HPDE6-E6E7 (cell line): Measurements from ENCODE around the gene ENOPH1.

Experiments
- DNase-seq: peaks from one replicate; pipeline ENCODE4 v3.0.0; 2011; ENCODE audit warnings: missing footprints; ENCODE audit errors: extremely low spot score

ENOPH1 gene

GRCh38 chr4:82428526-82428968, 1.8 kb upstream of the ENOPH1 start:
- no peak for DNase-seq

GRCh38 chr4:82428969-82429727, 1.2 kb upstream of the ENOPH1 start:
- DNase-seq: peak; percentile 77

- DNase-seq: peak; percentile 29
These were observed 630 bp upstream of the ENOPH1 start for GRCh38 chr4:82429728-82430192.

- DNase-seq: peak; percentile 29
These were observed 765 bp downstream of the ENOPH1 start for GRCh38 chr4:82430964-82431745.

- no peak for DNase-seq
These were observed 1.4 kb downstream of the ENOPH1 start for GRCh38 chr4:82431831-82432230.

- DNase-seq: no peak
These were observed 2.2 kb downstream of the ENOPH1 start for GRCh38 chr4:82432596-82432995.

- DNase-seq: no peak
These were observed 3.4 kb downstream of the ENOPH1 start for GRCh38 chr4:82433791-82434190.

GRCh38 chr4:82434949-82435348, 4.6 kb downstream of the ENOPH1 start:
- DNase-seq: no peak

- DNase-seq: no peak
These were observed 5.7 kb downstream of the ENOPH1 start for GRCh38 chr4:82436130-82436529.

GRCh38 chr4:82436780-82437179, 6.4 kb downstream of the ENOPH1 start:
- no peak for DNase-seq

GRCh38 chr4:82437285-82438005, 7.1 kb downstream of the ENOPH1 start:
- DNase-seq: peak; percentile 92

GRCh38 chr4:82439088-82439487, 8.7 kb downstream of the ENOPH1 start:
- no peak for DNase-seq

- DNase-seq: no peak
These were observed 17.5 kb downstream of the ENOPH1 start for GRCh38 chr4:82447886-82448285.

- DNase-seq: no peak
These were observed 20.8 kb downstream of the ENOPH1 start for GRCh38 chr4:82450966-82451755.

GRCh38 chr4:82452026-82452425, 21.6 kb downstream of the ENOPH1 start:
- no peak for DNase-seq

- DNase-seq: no peak
These were observed 26.9 kb downstream of the ENOPH1 start for GRCh38 chr4:82457266-82457665.

- no peak for DNase-seq
These were observed 28.3 kb downstream of the ENOPH1 start for GRCh38 chr4:82458729-82459128.

GRCh38 chr4:82461710-82462109, 31.3 kb downstream of the ENOPH1 start:
- DNase-seq: no peak

GRCh38 chr4:82462415-82462831, 32.0 kb downstream of the ENOPH1 start:
- DNase-seq: peak; percentile 64

GRCh38 chr4:82463221-82463620, 32.8 kb downstream of the ENOPH1 start:
- no peak for DNase-seq

- no peak for DNase-seq
These were observed 37.1 kb downstream of the ENOPH1 start for GRCh38 chr4:82467471-82467870.
